HEK293T (cell line): ENCODE data around the gene FHAD1.

ENCODE experiments used
- ARNT ChIP-seq: fragments of 450-650 bp; IDR thresholded peaks from 2 replicates; pipeline ENCODE4 v1.6.1; 2017; ENCODE audit warnings: mild to moderate bottlenecking
- BHLHE40 ChIP-seq: fragments of 450-650 bp; IDR thresholded peaks from 2 replicates; pipeline ENCODE4 v1.6.1; 2016; ENCODE audit warnings: mild to moderate bottlenecking, moderate library complexity, borderline replicate concordance
- ELF4 ChIP-seq: fragments of 450-650 bp; IDR thresholded peaks from 2 replicates; pipeline ENCODE4 v1.6.1; 2017; ENCODE audit warnings: antibody characterized with exemption
- FOXA1 ChIP-seq: fragments of 450-650 bp; IDR thresholded peaks from 2 replicates; pipeline ENCODE4 v1.6.1; 2016; ENCODE audit warnings: mild to moderate bottlenecking
- NFRKB ChIP-seq: fragments of 450-650 bp; IDR thresholded peaks from 2 replicates; pipeline ENCODE4 v1.6.1; 2016; ENCODE audit warnings: mild to moderate bottlenecking, moderate library complexity
- SP1 ChIP-seq: fragments of 450-650 bp; IDR thresholded peaks from 2 replicates; pipeline ENCODE4 v1.6.1; 2017
- SUZ12 ChIP-seq: fragments of 450-650 bp; IDR thresholded peaks from 2 replicates; pipeline ENCODE4 v1.6.1; 2016; ENCODE audit warnings: mild to moderate bottlenecking
- TARDBP ChIP-seq: fragments of 450-650 bp; IDR thresholded peaks from 2 replicates; pipeline ENCODE4 v1.6.1; 2016

GRCh38 chr1:15279576-15280230, 32.7 kb downstream of the FHAD1 start:
- TF ChIP-seq SP1 (no peak), SUZ12 (no peak), TARDBP (no peak), FOXA1 (no peak), ELF4 (no peak), ARNT (no peak), NFRKB (no peak), BHLHE40 (no peak)
